ENCODE results near the gene WAPL.

Gene WAPL

DNA sequence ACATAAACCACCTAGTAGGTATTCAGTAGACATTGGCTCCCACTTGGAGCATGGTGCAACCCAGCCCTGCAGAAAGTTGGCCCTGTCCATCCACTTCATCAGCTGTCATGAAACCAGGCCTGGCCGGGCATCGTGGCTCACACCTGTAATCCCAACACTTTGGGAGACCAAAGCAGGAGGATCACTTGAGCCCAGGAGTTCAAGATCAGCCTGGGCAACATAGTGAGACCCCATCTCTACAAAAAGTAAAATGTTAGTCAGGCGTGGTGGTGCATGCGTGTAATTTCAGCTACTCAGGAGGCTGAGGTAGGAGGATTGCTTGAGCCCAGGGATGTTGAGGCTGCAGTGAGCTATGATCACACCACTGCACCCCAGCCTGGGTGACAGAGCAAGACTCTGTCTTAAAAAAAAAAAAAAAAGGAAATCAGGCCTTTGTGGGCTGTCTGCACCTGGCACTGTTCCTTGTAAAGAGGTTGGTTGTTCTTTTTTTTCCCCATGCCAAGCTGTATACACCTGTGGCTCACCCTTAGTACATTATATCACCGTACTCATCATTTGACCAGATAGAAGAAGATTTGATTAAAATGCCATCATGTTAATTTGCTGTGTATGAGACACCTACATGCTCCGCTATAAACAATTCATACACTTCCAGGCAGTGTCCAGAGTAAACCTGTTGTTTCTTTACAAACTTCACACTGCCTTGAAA is 109.6 kb downstream of the WAPL start:
- no peak for DNase-seq (ENCODE audit: low spot score)

- no peak for DNase-seq (ENCODE audit: low spot score)
Measured at GRCh38 chr10:86411281-86411841, 110.2 kb downstream of the WAPL start.

DNA sequence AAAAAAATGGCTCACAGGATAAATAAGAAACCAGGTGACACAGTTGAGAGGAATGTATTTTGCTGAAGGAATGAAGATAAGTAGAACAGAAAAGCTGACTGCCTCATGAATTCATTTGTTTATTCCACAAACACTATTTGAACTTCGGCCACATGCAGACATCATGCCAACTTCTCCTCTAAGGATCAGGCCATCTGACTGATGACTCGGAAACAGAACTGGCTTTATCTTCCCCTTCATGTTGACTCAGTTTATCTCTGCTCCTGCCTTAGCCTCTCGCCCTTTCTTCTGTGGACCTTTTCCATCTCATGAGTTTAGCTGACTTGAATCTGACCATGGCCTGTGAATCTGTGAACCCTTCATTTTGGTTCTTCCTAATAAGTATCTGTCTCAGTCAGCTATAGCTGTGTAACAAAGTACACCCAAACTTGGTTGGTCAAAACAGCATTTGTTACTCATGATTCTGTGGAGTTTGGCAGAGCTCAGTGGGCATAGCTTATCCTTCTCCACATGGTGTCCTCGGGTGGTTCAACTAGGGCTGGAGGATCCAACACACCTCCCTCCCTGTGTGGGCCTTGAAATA is 111.0 kb downstream of the WAPL start:
- no peak for DNase-seq (ENCODE audit: low spot score)

GRCh38 chr10:86409183-86409582 is 112.4 kb downstream of the WAPL start:
- DNase-seq (ENCODE audit: low spot score), result no peak

- DNase-seq (ENCODE audit: low spot score), result no peak
Measured at GRCh38 chr10:86403183-86403797, 118.3 kb downstream of the WAPL start.

GRCh38 chr10:86402283-86402941 is 119.2 kb downstream of the WAPL start:
- no peak for DNase-seq (ENCODE audit: low spot score)

- no peak for DNase-seq (ENCODE audit: low spot score)
Measured at GRCh38 chr10:86401588-86402282, 119.9 kb downstream of the WAPL start.

GRCh38 chr10:86400705-86401587 is 120.6 kb downstream of the WAPL start:
- peak; percentile 47 for DNase-seq (ENCODE audit: low spot score)

GRCh38 chr10:86399879-86400704 is 121.5 kb downstream of the WAPL start:
- peak; percentile 95 for DNase-seq (ENCODE audit: low spot score)

GRCh38 chr10:86399514-86399878 is 122.1 kb downstream of the WAPL start:
- DNase-seq (ENCODE audit: low spot score), result no peak

DNA sequence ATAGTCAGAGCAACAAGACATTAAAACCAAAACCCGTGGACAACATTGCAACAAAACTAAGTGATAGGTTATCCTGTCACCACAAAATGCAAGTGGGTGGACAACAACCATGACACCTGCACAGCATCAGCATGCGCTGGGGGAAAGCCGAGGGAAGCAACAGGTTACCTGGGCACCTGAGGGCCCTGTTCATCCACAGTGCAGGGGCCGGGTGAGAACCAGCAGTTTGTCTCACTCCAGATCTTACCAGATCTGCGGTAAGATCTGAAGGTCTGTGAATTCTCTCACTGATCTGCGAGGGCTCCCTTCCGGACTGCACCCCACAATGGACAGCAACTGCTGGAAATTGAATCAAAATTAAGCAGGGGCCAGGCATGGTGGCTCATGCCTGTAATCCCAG is 124.5 kb downstream of the WAPL start:
- no peak for DNase-seq (ENCODE audit: low spot score)

DNA sequence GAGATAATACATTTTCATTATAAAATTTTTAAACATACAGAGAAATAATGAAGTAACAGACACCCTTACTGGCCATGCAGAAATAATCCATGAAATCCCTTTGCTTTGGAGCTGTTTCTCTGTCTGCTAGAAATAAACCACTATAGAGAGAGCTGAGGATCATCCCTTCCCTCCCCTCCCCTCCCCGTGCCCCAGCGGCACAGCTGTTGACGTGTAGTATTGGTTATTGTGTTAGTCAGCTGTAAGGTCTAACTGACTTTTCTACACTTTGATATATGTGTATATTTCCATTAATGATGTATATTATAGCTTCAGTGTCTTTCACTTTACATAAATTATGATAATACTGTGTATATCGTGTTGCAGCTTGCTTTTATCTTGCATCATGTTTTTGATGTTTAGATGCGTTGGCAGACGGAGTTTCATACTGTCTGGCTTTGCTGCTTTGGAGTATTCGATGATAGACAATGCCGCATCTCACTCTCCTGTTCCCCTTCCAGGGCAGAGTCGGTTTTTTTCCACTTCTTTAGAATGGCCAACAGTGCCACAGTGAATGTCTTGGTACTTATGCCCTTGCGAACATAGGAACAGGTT is 127.6 kb downstream of the WAPL start:
- DNase-seq (ENCODE audit: low spot score), result no peak

GRCh38 chr10:86393362-86393761 is 128.2 kb downstream of the WAPL start:
- no peak for DNase-seq (ENCODE audit: low spot score)

- DNase-seq (ENCODE audit: low spot score), result no peak
Measured at GRCh38 chr10:86392723-86393094, 128.9 kb downstream of the WAPL start.

- DNase-seq (ENCODE audit: low spot score), result no peak
Measured at GRCh38 chr10:86391986-86392722, 129.4 kb downstream of the WAPL start.

GRCh38 chr10:86391236-86391840 is 130.3 kb downstream of the WAPL start:
- DNase-seq (ENCODE audit: low spot score), result no peak

- DNase-seq (ENCODE audit: low spot score), result no peak
Measured at GRCh38 chr10:86390337-86391120, 131.1 kb downstream of the WAPL start.

Measured in HuH-7 (cell line).